Occipital lobe (tissue), 2 donors: ENCODE data around the gene PMFBP1. TPM values are rescaled to one million over a fixed set of nuclear protein-coding genes. Genes with fewer than 3 reads are reported as not detected.

Source experiments
- DNase-seq: peaks from one replicate; lab custom pipeline; 2025; lab: John Stamatoyannopoulos, UW
- total RNA-seq: library from RNA; depleted of rRNA; stranded (reverse); fragments of >200 nt; gene quantifications from one replicate; pipeline ENCODE4 v1.2.3, GENCODE V29; 2014

PMFBP1 gene, protein sequence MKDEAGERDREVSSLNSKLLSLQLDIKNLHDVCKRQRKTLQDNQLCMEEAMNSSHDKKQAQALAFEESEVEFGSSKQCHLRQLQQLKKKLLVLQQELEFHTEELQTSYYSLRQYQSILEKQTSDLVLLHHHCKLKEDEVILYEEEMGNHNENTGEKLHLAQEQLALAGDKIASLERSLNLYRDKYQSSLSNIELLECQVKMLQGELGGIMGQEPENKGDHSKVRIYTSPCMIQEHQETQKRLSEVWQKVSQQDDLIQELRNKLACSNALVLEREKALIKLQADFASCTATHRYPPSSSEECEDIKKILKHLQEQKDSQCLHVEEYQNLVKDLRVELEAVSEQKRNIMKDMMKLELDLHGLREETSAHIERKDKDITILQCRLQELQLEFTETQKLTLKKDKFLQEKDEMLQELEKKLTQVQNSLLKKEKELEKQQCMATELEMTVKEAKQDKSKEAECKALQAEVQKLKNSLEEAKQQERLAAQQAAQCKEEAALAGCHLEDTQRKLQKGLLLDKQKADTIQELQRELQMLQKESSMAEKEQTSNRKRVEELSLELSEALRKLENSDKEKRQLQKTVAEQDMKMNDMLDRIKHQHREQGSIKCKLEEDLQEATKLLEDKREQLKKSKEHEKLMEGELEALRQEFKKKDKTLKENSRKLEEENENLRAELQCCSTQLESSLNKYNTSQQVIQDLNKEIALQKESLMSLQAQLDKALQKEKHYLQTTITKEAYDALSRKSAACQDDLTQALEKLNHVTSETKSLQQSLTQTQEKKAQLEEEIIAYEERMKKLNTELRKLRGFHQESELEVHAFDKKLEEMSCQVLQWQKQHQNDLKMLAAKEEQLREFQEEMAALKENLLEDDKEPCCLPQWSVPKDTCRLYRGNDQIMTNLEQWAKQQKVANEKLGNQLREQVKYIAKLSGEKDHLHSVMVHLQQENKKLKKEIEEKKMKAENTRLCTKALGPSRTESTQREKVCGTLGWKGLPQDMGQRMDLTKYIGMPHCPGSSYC
- total RNA-seq, result 2.5 TPM

DNA sequence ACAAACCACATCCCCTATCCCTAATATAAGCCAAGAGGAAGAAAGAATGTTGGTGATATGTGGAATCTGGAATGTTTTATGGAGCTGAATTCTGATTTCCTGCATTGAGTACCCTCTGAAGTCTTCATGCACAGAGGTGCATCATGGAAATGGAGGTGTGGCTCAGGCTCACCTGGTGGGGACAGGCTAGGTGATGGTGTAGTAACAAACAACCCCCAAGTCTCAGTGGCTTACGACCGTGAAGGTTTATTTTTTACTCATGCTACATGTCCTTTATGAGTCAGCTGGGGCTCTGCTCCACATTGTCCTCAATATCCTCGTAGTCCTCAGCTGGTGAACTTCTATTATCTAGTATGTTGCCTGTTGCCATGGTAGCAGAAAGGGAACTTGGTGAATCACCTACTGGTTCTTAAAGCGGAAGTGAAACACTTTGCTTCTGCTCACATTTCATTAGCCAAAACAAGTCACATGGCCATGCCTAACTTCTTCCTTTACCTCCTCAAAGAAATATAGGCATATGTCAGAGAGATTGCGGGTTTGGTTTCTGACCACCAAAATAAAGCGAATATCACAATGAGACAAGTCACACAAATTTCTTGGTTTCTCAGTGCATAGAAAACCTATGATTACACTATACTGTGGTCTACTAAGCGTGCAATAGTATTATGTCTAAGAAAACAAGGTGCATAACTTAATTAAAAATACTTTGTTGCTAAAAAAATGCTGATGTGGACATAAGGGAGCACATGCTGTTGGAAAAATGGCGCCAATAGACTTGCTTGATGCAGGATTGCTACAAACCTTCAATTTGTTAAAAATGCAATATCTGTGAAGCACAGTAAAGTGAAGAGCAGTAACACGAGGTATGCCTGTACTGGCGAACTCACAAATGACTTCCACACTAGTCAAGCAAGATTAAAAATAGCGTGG is at the start of gene PMFBP1:
Gene PMFBP1 (minus strand): TSS at position 51 of the 930 bp plus-strand sequence. CDS start 947 bp downstream, outside the sequence.
- DNase-seq, result peak; percentile 9

DNA sequence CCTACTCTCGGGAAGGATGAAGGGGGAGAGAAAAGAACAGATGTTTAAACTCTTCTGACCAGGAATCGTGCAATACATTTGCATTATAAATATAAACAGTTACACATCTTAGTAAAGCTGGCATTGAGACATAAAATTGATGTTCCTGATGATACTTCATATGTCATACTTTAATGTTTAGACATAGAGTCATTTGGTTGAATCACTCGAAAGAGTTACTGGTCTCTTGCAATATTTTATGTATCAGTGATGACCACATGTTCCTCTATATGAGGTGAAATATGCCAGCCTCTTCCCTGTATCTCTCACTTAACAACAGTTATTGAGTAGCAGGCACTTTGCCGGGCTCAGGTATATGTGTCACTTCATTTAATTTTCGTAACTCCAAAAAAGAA is 49.7 kb upstream of the PMFBP1 start:
- DNase-seq, result no peak

DNA sequence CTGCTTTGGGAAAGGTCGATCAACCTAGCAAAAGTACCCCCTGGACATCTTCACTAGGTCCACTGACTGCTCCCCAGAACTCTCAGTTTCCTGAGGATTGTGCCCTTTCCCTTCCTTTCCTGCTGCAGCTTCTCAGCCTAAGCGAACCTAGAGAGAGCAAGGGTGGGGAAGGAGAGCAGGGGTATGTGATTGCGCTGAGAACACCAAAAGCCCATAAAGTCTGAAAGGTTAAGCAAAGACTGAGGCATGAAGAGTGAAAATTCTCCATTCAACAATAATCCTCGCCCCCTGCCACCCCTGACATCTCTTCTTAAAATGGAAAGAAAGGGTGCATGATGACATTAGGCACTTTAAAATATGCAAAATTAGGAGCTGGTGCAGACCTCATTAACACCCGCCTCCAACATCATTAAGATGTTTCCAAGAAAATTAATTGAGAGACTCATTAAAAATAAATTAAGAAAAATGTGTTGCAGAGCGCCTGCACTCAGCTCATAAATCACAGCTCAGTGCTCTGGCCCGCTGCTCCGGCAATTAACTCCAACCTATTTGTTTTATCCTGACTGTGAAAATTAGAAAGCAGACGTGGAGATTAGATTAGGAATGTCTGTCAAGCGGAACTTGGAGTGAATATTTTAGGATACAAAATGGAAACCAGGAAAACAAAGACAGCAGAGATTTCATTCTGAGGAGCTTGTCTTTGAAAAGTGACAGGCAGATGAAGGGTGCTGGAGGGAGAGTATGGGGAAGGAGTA is 49.1 kb upstream of the PMFBP1 start:
- no peak for DNase-seq

DNA sequence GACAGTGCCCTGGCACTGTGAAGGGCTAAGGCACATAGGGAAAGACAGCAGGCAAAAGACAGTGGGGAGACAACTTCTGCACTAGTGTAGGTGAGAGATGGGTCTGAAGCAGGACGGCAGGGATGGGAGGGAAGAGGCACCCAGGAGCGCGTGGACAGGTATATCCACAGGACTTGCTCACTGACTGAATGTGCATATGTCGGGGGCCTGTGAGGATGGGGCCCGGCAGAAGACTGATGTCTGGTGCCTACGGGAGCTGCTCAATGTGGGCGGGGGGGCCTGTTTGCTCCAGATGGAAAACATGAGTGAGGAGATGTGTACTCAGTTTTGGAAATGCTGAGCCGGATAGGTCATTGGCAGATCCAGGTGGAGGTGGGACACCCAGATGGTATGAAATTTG is 47.3 kb upstream of the PMFBP1 start:
- DNase-seq, result no peak

DNA sequence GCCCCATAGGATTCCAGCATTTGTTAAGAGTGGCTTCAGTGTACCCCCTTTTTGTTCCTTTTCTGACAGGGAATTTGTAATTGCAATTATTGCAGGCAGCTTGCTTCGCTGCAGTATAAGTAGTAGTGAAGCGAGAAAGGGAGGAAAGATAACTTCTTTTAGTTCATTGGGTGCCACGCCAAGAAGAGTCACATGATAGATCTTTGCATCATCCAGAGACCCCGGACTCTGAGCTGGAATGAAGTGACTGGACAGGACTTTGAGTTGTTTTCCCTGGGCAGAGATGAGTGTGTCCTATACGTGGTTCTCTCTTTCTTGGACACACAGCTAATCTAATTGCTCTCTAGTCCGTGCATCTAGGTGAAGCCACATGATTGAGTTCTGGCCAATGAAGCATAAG is 44.8 kb upstream of the PMFBP1 start:
- no peak for DNase-seq

DNA sequence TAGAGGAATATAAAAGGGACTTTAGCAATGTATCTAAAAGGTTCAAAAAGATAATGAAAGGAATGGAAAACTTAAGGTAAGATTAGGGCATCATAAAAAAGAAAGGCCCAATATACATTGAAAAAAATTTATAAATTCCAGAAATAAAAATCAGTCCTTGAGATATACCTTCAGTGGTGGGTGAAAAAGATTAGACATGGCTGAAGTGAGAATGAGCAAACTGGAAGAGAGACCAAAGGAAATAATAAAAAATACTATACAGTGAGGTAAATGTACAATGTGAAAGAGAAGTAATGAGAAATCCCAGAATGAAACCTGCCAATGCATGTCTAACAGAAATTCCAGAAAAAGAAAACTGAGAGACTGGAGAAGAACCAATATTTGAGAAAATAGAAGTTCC is 42.9 kb upstream of the PMFBP1 start:
- no peak for DNase-seq

DNA sequence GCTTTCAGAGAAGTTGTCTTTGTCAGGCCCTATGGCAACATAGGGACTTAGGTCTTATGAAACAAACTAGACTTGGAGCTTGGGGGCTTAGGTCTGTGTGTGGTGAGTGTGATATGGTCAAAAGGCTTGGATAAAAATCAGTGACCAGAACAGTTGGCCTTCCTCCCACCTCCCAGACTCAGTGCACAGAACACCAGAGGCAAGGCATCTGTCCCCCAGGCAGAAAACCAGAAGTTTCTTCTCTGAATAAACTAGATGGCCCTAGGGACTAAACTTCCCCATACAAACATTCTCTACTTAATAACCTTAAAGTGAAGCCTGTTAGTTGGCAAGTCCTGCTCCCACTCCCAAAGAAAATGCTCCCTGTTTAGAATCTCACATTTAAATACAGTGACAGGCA is 39.2 kb upstream of the PMFBP1 start:
- DNase-seq, result no peak

DNA sequence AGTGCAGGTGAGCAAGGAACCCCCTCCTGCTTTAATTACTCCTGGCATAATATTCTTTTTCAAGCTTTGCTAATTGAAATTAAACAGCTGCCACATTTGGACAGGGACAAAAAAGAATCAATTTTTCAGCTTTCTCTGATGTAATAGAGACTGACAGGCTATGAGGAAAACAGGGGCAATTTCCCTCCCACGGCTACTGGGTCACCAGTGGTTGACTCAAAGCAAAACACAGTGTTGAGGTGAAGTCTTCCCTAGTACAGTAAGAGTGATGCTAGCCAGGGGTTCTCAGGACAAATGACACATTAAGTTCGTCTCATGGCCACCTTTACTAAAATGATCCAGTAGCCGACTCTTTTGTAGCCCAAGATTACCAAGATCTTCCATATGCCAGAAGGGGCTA is 38.6 kb upstream of the PMFBP1 start:
- no peak for DNase-seq

DNA sequence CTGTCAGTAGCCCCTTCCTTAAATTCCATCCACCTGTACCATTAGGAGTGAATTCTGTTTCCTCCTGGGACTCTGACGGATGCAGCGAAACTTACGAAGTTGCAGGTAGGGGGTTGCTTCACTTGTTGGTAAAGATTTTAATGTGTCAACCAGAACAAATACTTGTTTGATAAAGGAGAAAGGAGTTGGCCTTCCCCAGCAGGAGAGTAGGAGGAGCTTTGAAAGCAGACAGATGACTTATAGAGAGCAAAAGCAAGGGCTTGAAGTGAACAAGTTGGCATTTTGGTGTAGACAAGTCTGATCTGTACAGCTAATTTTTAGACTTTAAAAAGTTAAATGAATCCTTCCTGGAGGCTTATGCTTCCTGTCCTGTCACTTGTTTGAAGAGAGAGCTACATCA is 38.1 kb upstream of the PMFBP1 start:
- DNase-seq, result no peak

DNA sequence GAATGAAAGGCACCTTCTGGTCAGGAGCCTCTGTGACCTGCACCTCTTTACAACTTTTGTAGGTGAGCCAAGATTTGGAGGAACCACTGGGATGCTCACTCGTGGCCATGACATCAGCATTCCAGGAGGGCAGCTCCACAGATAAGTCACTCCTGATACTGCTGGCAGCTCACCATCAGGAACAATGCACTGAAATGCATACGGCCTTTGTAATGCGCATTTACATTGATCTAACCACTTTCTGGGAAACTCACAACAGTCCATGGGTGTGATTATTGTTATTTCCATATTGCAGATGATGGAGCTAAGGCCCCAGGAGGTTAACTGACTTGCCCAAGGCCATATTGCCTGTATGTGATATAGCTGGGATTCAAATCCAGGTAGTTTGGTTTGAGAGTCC is 34.3 kb upstream of the PMFBP1 start:
- no peak for DNase-seq

DNA sequence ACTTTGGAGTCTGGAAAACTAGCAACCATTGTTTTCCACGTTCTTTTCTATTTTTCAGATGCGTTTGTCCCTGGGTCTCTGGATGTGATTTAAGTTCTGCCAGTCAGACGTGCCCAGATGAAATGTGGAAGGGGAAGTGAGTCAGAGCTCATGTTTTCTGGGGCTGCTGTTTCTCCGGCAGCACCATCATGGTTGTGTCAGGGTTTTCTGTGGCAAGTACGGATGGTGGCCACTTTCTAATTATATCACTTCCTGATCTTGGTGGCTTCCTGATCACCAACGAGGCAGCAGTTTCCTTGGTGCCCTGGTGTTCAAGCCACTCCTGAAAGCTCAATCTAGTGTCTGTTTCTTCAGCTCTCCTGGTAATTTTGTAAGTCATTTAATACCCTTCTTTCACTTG is 31.4 kb upstream of the PMFBP1 start:
- DNase-seq, result no peak

DNA sequence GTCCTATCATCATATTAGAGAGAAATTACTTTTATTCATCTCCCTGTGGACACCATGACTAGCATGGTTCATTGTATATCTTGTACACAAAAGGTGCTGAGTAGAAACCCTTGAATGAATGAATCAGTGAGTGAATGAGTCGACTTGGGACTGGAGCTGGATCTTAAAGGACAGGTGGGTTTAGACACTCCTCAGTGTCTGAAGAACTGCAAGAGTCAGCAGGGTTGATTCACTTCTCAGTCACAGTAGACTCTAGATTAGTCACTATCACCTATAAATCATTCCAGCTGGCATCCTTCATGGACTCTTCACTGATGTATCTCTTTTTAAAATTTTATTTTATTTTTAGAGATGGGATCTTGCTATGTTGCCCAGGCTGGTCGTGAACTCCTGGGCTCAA is 30.1 kb upstream of the PMFBP1 start:
- DNase-seq, result no peak

DNA sequence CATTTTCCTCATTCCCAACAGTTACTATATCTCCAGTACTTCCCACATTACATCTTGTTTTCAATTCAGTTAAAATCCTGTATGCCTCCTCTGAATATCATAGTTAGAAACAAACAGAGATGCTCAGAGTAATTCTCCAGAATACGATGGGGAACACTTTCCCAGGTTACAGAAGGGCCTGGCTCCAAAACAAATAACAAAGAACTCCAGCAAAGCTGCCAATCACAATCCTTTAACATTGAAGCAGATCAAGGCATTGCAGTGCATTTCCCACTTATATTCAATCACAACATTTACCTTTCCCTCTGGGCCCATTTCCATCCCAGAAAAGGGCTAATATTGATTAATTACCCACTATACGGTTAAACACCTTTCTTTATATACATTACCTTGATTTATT is 29.4 kb upstream of the PMFBP1 start:
- DNase-seq, result no peak

DNA sequence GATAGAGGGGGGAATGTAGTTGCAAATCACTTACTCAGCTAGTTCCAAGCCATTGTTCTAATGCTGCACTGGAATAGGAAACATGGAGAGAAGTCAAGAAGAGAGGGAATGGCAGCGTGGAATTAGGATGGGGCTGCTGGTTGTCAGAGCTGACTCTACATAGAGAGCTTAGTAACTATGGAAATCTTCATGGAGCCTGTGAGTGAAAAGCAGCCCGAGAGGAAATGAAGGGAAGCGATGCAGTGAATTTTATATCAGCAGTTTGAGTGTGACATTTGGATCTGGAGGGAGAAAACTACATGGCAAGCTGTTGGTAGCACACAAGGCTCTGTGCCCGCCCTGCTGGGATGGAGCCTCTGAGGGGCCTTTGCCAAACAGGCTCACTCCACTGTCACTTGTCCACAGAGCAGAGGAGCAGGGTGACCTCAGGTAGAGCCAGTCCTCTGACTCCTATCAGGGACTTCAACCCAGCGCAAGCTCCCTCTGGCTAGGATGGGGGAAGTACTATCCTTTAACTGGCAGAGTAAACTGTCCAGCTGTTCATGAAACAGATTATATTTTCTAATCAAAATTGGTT is 27.9 kb upstream of the PMFBP1 start:
- no peak for DNase-seq

DNA sequence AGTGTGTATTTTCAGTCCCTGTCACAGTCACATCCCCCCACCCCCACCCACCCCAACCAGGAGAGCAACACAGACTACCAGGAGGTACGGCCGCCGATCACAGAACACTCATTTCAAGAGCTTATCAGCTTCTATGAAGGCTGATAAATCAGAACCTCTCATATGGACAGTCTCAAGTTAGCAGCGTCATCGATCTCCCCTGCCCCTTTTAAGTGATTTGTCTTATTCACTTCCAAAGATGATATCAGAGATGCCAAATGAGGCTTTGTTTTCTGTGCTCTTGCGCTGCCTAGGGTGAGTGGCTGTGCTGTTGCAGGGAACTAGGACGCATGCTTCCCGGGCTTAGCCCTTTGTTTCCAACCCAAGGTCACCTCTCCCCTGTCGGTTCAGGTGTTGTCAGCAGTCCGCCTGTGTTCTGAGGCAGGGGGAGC is 26.8 kb upstream of the PMFBP1 start:
- no peak for DNase-seq

DNA sequence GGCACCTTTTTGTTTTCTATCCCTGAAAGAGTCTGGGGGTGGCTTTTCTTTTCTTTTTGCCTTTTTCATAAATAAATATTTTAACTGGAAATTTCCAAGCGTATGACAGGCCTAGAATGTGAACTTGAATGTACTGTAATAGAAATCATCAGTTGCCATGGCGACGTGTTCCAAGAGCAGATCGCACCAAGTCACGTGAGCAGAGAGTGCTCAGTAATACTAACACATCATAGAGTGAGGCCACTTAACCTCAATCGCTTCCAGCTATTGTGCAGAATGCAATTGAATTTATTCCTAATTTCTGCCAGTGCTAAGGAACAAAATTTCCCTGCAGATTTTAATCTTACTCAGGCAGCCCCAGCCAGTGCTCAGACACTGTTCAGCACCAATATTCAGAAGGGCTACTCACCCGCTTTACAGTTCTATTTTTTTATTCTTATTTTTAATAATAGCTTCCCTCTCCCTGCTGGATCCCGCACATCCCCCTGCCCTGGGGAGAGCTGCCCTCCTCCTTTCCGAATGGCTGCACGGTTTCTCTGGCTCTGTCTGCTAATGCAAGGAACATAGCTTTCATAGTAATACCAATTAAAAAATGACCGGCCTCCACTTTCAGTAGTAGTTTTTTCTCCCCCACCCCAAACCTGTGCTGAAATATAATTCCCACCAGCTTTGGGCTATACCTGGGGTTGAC is 26.2 kb upstream of the PMFBP1 start:
- DNase-seq, result peak; percentile 76

DNA sequence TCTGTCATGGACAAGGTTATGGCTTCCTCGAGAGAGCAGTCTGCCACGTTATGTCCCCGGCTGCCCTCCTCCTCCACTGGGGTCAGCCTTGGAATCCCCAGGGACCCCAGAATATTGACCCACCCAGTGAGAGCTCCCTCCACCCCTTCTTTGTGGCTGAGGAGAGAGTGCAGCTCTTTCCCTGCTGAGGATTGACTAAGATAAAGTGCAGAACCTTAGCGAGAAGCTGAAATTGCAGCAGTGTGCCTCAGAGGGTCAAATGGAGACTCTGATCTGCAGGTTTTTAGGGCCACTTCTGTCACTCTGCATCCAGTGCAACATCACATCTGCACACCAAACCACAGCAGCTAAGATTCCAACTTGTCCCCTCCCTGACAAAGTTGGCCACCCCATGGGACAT is 25.6 kb upstream of the PMFBP1 start:
- no peak for DNase-seq

DNA sequence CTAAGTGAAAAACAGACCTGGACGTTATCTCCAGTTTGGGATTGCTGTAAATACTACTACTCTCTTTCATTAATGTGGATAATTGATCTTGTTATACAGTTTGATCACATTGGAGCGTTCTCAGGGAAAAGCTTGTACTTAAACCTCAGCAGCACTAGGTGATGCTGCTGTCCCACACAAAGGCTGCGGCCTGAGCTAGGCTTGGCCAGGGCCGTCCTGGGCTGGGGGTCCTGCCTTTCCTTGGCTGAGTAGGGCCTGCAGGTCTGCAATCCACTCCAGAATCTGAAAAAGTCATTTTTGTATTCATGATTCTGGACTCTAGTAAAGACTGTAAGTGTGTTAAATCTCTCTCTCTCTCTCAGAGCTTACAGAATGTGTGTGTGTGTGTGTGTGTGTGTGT is 23.7 kb upstream of the PMFBP1 start:
- DNase-seq, result no peak

DNA sequence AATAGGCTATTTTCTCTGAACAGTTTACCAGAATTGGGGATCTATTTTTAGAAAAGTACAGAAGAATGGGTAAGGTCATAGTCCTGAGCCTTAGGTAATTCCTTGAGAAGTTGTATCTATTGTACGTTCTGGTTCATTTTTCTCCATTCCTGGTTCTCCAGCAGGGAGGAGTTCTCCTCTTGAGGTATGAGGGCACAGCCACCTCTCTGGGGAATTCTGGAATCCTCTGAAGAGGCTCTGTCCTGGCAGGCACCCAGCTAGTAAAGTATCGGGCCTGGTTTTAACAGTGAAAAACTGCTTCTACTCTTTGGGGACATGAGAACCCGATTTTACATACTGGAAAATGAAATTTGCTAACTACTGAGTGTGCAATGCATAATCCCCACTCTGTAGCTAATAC is 19.6 kb upstream of the PMFBP1 start:
- DNase-seq, result no peak
